K562 (cell line): ENCODE data around the gene GON4L. TPM values are rescaled to one million over a fixed set of nuclear protein-coding genes. Genes with fewer than 3 reads are reported as not detected.

Source experiments
- ADNP ChIP-seq: fragments of 200-800 bp; sonication (Bioruptor generic); IDR thresholded peaks from 2 replicates; pipeline ENCODE4 v1.6.1; 2016; ENCODE audit warnings: missing genetic modification characterization, missing compliant biosample characterization
- ATF3 ChIP-seq, 2 experiments: fragments of 450-650 bp in 1 of 2; sonication (generic) in 1 of 2; formaldehyde crosslinking in 1 of 2; IDR thresholded peaks in 1 of 2; conservative IDR thresholded peaks in 1 of 2; 2 replicates each; pipeline versions ENCODE4 v1.6.1 to v1.8.1; 2016 to 2023; ENCODE audit warnings: mild to moderate bottlenecking in 2 of 2, moderate library complexity in 2 of 2, inconsistent platforms in 1 of 2, missing genetic modification reagents in 1 of 2
- CBX5 ChIP-seq: IDR thresholded peaks from 2 replicates; pipeline ENCODE4 v1.6.1; 2014; ENCODE audit warnings: low read depth, borderline replicate concordance
- DPF2 ChIP-seq: fragments of 450-650 bp; IDR thresholded peaks from 2 replicates; pipeline ENCODE4 v1.6.1; 2016
- E2F1 ChIP-seq: sonication (generic); formaldehyde crosslinking; IDR thresholded peaks from 2 replicates; pipeline ENCODE4 v1.8.1; 2023; ENCODE audit warnings: mild to moderate bottlenecking, missing genetic modification reagents, moderate library complexity
- ELF2 ChIP-seq: fragments of 250-450 bp; sonication (Bioruptor Pico); IDR thresholded peaks from 2 replicates; pipeline ENCODE4 v1.5.0; 2021; ENCODE audit warnings: mild to moderate bottlenecking
- EP400 ChIP-seq: fragments of 450-650 bp; IDR thresholded peaks from 2 replicates; pipeline ENCODE4 v1.6.1; 2017; ENCODE audit warnings: antibody characterized with exemption, mild to moderate bottlenecking, moderate library complexity
- FUS ChIP-seq: fragments of 200-400 bp; formaldehyde crosslinking; optimal IDR thresholded peaks from 2 replicates; pipeline ENCODE3; 2017; ENCODE audit warnings: low read depth, low read length
- HDAC6 ChIP-seq: IDR thresholded peaks from 2 replicates; pipeline ENCODE4 v1.6.1; 2012; ENCODE audit warnings: low read depth, mild to moderate bottlenecking, control low read depth, inconsistent platforms, low read length, moderate library complexity
- HSF4 ChIP-seq: fragments of 250-450 bp; sonication (Bioruptor Pico); IDR thresholded peaks from 2 replicates; pipeline ENCODE4 v2.1.2; 2022; ENCODE audit warnings: mild to moderate bottlenecking, moderate library complexity, borderline replicate concordance
- JUND ChIP-seq, 2 experiments: IDR thresholded peaks; 2 replicates in 1 of 2; 3 replicates in 1 of 2; pipeline ENCODE4 v1.6.1; 2011; ENCODE audit warnings: borderline replicate concordance in 2 of 2, low read depth in 2 of 2, low read length in 2 of 2, improper control_type of control experiment in 1 of 2, missing biosample characterization in 1 of 2, missing genetic modification characterization in 1 of 2, missing genetic modification reagents in 1 of 2
- MNT ChIP-seq, 2 experiments: fragments of 450-650 bp; conservative IDR thresholded peaks; 2 replicates each; pipeline ENCODE4 v1.6.1; 2017; ENCODE audit warnings: mild to moderate bottlenecking in 2 of 2, moderate library complexity in 2 of 2
- MTA2 ChIP-seq: fragments of 450-650 bp; IDR thresholded peaks from 2 replicates; pipeline ENCODE4 v1.6.1; 2016; ENCODE audit warnings: low read depth
- MYBL2 ChIP-seq, 2 experiments: fragments of 450-650 bp in 1 of 2; sonication (generic) in 1 of 2; formaldehyde crosslinking in 1 of 2; IDR thresholded peaks; 2 replicates each; pipeline versions ENCODE4 v1.6.1 to v1.8.1; 2017 to 2022; ENCODE audit warnings: borderline replicate concordance in 1 of 2, inconsistent platforms in 1 of 2, low read depth in 1 of 2, mild to moderate bottlenecking in 1 of 2, missing genetic modification reagents in 1 of 2, moderate library complexity in 1 of 2
- NFIC ChIP-seq: fragments of 450-650 bp; IDR thresholded peaks from 2 replicates; pipeline ENCODE4 v1.6.1; 2017; ENCODE audit warnings: mild to moderate bottlenecking, inconsistent platforms
- RB1 ChIP-seq: fragments of 450-650 bp; IDR thresholded peaks from 2 replicates; pipeline ENCODE4 v1.6.1; 2017; ENCODE audit warnings: low read depth, mild to moderate bottlenecking
- SIX5 ChIP-seq, 2 experiments: IDR thresholded peaks; 2 replicates each; pipeline ENCODE4 v1.6.1; 2011; ENCODE audit warnings: low read length in 2 of 2, borderline replicate concordance in 1 of 2, low read depth in 1 of 2, mild to moderate bottlenecking in 1 of 2, moderate library complexity in 1 of 2; ENCODE audit not compliant: insufficient read depth in 1 of 2
- SMARCE1 ChIP-seq: fragments of 450-650 bp; IDR thresholded peaks from 2 replicates; pipeline ENCODE4 v1.7.1; 2016; ENCODE audit warnings: mild to moderate bottlenecking
- TAF9B ChIP-seq: fragments of 450-650 bp; IDR thresholded peaks from 2 replicates; pipeline ENCODE4 v1.6.1; 2018; ENCODE audit warnings: mild to moderate bottlenecking; ENCODE audit not compliant: partially characterized antibody
- TFAM ChIP-seq: fragments of 250-450 bp; sonication (Bioruptor Pico); conservative IDR thresholded peaks from 2 replicates; pipeline ENCODE4 v1.5.0; 2021; ENCODE audit warnings: mild to moderate bottlenecking, moderate library complexity
- ZNF12 ChIP-seq: sonication (generic); formaldehyde crosslinking; IDR thresholded peaks from 2 replicates; pipeline ENCODE4 v1.4.0; 2020; ENCODE audit warnings: mild to moderate bottlenecking, missing genetic modification reagents
- ZNF830 ChIP-seq: fragments of 250-450 bp; sonication (Bioruptor Pico); IDR thresholded peaks from 2 replicates; pipeline ENCODE4 v1.5.0; 2021; ENCODE audit warnings: mild to moderate bottlenecking
- polyA plus RNA-seq, 8 experiments: library from polyadenylated mRNA; depleted of rRNA in 4 of 8; stranded (reverse) in 5 of 8; unstranded in 3 of 8; fragments of >200 nt; fragmentation: Nextera tagmentation in 2 of 8; fragmentation: Illumina TruSeq in 1 of 8; extraction: Ambion mirVana in 2 of 8; extraction: Trizol in 1 of 8; gene quantifications; 2 replicates each; pipeline versions ENCODE4 v1.2.1 to v1.2.3, GENCODE V29; 2011 to 2014; ENCODE audit warnings: inconsistent platforms in 1 of 8, missing spikeins in 1 of 8
- total RNA-seq, 7 experiments: library from RNA; depleted of rRNA in 6 of 7; stranded (reverse); fragments of >200 nt in 6 of 7; fragmentation: Illumina TruSeq in 2 of 7; extraction: Trizol in 2 of 7; gene quantifications; 2 replicates each; pipeline versions ENCODE4 v1.2.1 to v1.2.3, GENCODE V29; 2011 to 2021; ENCODE audit warnings: low replicate concordance in 1 of 7

The GON4L gene
- total and polyA plus RNA-seq, 9 of the 15 experiments (the other 6 are each of a cell fraction or from before 2014, with no cell fraction given) = 20.2 to 47.4 (median 33.6) TPM

- peak; percentile 81 for TF ChIP-seq EP400
- no peak for TF ChIP-seq FUS
- TF ChIP-seq HDAC6 = no peak
- 0 out of 2 replicates have a peak, but pooled peaks have one; percentile 28 for TF ChIP-seq E2F1 (CRISPR knock-in tag)
- TF ChIP-seq TFAM (CRISPR knock-in tag) = no peak
- no peak for TF ChIP-seq ZNF830 (CRISPR knock-in tag)
- no peak for TF ChIP-seq MYBL2 (IDR thresholded peaks at IDR 0.05; ENCODE audit: low read depth)
- no peak for TF ChIP-seq MYBL2 (CRISPR knock-in tag; IDR thresholded peaks at IDR 0.05; ENCODE audit: borderline replicate concordance)
- 0 out of 2 replicates have a peak, but pooled peaks have one; percentile 23 for TF ChIP-seq DPF2
- TF ChIP-seq SIX5 (IDR thresholded peaks at IDR 0.05; ENCODE audit: borderline replicate concordance in 1 of 2, insufficient read depth in 1 of 2, low read depth in 1 of 2, low read length in 2 of 2) = peak in 1 of 2 experiments; percentile 42; a peak in 3 of 4 replicates
- TF ChIP-seq ELF2 (CRISPR knock-in tag) = no peak
- no peak for TF ChIP-seq HSF4
- peak; percentile 47 to 80; a peak in 3 of 4 replicates for TF ChIP-seq MNT (conservative IDR thresholded peaks at IDR 0.05)
- peak; percentile 62; the same call in 1 of the 2 replicates for TF ChIP-seq ATF3 (IDR thresholded peaks at IDR 0.05)
- no peak; the same call in 1 of the 2 replicates for TF ChIP-seq ATF3 (CRISPR knock-in tag; conservative IDR thresholded peaks at IDR 0.05)
- TF ChIP-seq RB1 = peak; percentile 50; the same call in 1 of the 2 replicates
- TF ChIP-seq TAF9B = peak; percentile 86
- TF ChIP-seq SMARCE1 = 0 out of 2 replicates have a peak, but pooled peaks have one; percentile 56
- TF ChIP-seq ADNP (tag) = peak; percentile 82
- peak; percentile 71; the same call in 1 of the 2 replicates for TF ChIP-seq ZNF12 (CRISPR knock-in tag)
- 0 out of 2 replicates have a peak, but pooled peaks have one; percentile 9 for TF ChIP-seq MTA2
- TF ChIP-seq NFIC = peak; percentile 56
- TF ChIP-seq JUND (IDR thresholded peaks at IDR 0.05; ENCODE audit: borderline replicate concordance, low read depth, low read length) = peak; percentile 92
- peak; percentile 79; the same call in 2 of the 3 replicates for TF ChIP-seq JUND (tag; IDR thresholded peaks at IDR 0.05; ENCODE audit: borderline replicate concordance, low read depth, low read length)
- no peak for TF ChIP-seq CBX5
These were observed at the start of gene GON4L (continued) for GRCh38 chr1:155856975-155857930.
